Anterior cingulate cortex (tissue), 58 donors: ENCODE results near the gene RAB40C.

Experiments used
- DNase-seq, 58 donors: peaks; one replicate each; lab custom pipeline; 2025; lab: John Stamatoyannopoulos, UW

The RAB40C gene

DNA sequence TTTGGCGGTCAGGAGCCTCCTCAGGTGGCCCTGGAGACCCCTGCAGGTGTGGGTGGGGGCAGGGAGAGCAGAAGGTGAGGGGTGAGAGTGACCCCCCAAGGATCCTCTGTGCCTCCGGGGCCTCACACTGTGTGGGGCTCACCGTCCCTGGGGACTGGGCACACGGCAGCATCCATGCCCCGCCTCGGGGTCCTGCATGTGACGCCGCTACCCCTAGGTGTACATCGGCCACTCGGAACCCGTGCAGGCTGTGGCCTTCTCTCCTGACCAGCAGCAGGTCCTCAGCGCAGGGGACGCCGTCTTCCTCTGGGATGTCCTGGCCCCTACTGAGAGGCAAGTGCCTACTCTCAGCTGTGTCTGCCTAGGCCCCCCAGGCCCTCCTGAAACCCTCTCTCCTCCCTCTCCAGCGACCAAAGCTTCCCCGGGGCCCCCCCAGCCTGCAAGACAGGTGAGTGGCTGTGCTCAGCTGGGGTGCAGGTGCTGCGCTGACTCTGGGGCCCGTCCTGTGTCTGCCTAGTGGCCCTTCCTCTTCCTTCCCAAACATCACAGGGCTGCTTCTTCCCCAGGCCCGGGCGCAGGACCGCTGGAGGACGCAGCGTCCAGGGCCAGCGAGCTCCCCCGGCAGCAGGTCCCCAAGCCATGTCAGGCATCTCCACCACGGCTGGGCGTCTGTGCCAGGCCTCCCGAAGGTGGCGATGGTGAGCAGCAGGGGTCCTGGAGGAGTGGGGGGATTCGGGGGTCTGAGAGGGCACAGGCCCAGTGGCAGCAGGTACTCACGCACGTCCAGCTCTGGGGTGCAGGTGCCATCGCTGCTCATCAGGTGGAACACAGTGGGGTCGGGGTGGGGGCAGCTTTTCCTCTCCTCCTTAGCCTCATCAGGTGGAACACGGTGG lies 69.1 kb downstream of the RAB40C start:
- no peak for DNase-seq

DNA sequence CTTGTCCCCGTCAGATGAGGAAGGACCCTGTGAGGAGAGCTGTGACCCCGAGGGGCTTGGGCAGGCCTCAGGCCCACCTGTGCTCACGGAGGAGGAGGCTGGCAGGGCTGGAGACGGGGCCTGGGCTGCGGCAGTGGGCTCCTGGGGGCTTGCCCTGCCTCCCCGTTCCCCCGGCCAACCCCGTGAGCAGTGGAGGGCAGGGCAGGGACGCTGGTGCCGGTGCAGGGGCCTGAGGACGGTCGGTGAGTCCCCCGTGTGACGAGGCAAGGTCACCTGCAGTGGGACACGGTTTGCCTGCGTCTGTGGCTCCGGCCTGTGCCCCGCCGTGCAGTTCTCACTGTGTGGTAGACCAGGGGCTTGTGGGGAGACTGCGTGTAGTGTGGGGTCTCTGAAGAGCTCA lies 69.8 kb downstream of the RAB40C start:
- DNase-seq = no peak

DNA sequence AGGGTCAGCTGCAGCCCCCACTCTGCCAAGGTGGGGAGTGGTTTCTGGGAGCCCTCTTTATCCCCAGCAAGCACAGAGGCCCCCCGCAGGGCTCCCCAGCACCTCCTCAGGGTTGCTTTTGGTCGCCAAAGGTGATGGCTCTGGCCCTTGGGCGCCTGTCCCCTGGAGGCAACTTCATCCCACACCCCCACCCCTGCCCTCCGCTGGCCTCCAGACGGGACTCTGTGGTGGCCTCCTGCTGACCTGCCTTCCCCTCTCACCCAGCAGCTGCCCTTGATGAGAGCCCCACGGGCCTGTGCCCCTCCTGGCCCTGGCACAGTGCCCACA lies 70.2 kb downstream of the RAB40C start:
- DNase-seq = no peak

DNA sequence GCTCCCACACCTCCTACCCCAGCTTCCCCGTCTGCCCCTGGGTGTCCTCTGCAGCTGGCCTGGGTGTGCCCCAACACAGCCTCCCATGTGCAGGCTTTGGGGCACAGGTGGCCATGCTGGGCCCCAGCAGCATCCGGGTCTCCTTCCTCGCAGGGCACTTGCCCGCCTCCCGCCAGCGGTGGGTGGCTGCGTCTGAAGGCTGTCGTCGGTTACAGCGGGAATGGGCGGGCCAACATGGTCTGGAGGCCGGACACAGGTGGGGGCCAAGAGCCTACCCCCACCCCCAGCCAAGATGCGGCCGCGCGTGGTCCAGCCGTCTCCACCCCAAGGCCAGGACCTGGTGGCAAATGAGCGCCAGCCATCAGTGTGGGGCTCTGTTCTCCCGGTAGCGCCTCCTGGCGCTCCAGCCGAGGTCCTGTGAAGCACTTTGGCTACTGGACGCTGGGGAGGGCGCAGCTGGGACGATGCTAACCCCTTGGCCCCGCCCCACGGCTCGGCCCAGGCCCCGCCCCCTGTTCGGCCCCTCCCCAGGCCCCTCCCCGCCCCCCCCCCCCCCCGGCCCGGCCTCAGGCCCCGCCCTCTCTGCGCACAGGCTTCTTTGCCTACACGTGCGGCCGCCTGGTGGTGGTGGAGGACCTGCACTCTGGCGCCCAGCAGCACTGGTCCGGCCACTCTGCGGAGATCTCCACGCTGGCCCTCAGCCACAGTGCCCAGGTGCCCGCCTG lies 70.8 kb downstream of the RAB40C start:
- DNase-seq = peak in 54 of 58 donors; percentile 11 to 89 (median 78)

DNA sequence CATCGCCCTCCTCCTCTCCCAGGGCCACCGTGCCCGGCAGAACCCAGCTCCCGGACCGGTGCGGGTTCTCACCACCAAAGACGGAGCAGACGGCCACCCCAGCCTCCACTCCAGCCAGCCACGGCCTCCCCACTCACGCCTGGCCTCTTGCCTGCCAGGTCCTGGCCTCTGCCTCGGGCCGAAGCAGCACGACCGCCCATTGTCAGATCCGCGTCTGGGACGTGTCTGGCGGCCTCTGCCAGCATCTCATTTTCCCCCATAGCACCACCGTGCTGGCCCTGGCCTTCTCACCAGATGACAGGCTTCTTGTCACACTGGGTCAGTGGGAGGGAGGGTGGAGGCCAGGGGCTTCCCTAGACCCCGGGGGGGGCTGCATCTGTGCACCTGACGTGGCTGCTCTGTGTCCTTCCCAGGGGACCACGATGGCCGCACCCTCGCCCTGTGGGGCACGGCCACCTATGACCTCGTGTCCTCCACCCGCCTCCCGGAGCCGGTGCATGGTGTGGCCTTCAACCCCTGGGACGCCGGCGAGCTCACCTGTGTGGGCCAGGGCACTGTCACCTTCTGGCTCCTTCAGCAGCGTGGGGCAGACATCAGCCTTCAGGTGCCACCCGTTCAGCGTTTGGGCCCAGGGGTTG lies 71.4 kb downstream of the RAB40C start:
- peak in 1 of 58 donors; percentile 69 for DNase-seq

DNA sequence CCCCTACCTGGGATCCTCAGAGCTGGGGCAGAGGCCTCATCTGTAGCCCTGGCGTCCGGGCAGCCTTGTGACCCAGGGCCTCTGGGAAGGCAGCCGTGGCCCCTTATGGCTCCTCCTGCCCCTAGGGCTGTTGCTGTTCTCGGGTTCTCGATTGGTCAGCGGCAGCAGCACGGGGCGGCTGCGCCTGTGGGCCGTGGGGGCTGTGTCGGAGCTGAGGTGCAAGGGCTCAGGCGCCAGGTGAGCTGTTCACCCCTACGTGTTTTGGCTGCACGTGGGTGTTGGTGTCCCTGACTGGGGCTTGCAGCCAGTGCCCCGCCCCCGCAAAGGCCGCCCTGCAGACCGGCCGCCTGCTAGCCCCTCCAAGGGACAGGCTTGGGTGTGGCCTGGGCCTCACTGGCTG lies 72.2 kb downstream of the RAB40C start:
- DNase-seq = no peak

DNA sequence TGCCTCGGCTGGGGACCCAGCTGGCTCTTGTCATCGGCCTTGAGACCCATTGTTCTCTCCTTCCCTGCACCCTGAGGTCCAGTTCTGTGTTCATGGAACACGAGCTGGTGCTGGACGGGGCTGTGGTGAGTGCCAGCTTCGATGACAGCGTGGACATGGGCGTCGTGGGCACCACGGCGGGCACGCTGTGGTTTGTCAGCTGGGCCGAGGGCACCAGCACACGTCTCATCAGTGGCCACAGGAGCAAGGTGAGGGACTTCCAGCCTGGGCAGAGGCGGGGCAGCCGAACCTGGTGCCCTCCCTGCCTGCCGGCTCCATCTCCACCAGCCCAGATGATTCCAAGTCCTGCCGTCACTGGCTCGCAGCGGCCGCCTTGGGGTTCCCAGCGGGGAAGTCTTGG lies 72.7 kb downstream of the RAB40C start:
- no peak for DNase-seq

DNA sequence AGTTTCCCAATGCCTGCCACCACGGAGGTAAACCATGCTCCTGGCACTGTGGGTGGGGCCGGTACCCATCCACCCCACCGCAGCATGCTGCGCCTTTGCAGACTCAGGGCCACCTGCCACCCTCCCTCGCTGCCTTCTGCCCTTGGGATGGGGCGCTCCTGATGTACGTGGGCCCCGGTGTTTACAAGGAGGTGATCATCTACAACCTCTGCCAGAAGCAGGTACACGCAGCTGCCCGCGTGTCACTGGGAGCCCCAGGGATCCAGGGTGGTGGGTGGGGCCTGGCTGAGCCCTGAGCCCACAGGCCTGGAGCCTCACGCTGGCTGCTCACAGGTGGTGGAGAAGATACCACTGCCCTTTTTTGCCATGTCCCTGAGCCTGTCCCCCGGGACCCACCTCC lies 76.7 kb downstream of the RAB40C start:
- no peak for DNase-seq

DNA sequence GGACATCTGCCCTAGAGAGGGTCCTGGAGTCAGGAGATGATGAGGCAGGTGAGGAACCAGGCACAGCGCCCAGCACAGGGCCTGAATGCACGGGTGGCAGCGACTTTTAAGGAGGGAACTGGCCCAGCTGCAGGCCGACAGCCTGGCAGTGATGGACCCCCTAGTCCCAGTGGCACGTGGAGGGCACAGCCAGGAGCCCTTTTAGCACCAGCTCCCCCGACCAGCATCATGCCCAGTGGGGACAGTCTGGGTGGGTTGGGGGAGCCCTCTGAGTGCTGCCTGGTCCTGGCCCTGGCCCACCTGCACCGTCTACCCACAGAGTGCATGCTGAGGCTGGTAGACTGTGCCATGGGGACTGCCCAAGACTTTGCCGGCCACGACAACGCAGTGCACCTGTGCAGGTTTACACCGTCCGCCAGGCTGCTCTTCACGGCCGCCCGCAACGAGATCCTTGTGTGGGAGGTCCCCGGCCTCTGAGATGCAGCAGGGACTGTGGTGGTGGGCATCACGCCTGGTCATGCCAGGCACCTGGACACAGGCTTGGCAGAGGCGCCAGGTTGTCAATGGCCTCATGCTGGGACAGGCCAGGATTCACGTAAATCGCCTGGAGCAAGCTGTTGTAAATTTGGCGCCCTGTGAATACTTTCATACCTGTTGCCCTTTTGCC lies 77.4 kb downstream of the RAB40C start:
- DNase-seq = no peak

DNA sequence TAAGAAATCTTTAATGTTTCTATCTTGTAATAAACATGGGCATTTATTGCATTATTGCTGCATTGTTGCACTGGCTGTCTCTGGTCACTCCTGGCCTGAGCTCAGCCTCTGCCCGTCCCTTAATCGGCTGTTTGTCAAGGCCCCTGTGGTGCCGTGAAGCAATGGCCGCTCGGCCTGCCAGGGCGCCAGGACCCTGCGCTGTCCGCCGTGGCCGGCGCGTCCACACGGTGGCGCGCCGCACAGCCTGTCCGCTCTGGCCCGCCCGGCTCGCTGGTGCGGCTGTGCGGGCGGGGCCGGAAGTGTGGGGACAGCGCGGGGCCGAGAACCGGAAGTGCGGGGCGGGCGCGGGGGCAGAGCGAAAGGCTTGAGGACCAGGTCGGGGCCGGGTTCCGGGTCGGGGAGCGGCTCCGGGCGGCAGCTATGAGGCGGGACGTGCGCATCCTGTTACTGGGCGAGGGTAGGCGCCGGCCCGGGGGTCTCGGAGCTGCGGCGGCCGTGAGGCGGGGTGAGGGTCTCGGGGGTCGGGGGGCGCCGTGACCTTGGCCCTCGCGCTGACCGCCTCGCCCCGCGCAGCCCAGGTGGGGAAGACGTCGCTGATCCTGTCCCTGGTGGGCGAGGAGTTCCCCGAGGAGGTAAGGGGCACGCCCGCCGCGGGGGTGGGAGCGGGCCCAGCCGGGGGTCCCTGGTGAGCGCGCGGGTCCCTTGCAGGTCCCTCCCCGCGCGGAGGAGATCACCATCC lies 78.1 kb downstream of the RAB40C start, which contains the start of gene RHOT2:
Gene RHOT2 (plus strand): TSS at position 353 of the 739 bp plus-strand sequence. CDS start 68 bp downstream, at position 421.
- DNase-seq = peak in 57 of 58 donors; percentile 12 to 93 (median 84)

DNA sequence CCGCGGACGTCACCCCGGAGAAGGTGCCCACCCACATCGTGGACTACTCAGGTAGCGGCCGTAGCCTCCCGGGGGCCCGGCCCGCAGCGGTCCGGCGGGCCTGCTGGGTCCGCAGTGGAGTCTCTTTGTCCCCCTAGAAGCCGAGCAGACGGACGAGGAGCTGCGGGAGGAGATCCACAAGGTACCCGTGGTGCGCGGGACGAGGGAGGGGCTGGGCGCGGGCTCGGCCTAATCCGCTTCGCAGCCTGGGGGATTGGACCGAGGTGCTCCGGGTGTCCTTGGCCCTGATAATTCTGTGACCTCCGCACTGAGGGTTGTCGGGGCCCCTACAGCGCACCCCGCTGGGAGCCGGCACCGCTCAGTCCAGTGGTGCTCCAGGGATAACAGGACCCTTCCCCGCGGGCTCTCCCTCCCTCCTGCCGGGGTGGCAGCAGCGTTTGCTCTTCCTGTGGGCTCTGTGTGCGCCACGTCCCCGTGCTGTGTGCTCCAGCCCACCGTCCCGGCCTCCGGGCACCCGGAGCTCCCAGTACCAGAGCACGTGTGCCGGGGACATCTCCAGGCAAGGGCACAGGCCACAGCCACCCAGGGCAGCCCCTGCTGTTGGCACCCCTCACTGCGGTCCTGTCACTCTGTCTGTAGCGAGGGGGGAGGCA lies 78.8 kb downstream of the RAB40C start:
- no peak for DNase-seq

DNA sequence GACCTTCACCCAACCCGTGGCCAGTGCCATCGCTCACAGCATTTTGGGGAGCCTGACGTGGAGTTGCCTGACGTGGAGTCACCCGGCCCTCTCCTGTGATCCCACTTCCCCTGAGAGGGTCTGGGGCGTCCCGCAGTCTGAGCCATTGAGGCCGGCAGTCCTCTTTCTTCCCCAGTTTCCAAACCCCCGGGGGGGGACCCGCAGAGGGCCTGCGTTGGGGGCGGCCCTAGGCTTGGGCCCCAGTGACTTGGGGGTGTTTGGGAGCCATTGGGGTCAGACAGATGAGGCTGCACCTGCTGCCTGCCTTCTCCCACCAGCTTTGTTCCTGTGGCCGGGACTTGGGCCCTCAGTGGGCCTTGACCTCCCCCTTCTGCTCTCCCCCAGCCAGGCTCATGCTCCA lies 79.8 kb downstream of the RAB40C start:
- DNase-seq = no peak

DNA sequence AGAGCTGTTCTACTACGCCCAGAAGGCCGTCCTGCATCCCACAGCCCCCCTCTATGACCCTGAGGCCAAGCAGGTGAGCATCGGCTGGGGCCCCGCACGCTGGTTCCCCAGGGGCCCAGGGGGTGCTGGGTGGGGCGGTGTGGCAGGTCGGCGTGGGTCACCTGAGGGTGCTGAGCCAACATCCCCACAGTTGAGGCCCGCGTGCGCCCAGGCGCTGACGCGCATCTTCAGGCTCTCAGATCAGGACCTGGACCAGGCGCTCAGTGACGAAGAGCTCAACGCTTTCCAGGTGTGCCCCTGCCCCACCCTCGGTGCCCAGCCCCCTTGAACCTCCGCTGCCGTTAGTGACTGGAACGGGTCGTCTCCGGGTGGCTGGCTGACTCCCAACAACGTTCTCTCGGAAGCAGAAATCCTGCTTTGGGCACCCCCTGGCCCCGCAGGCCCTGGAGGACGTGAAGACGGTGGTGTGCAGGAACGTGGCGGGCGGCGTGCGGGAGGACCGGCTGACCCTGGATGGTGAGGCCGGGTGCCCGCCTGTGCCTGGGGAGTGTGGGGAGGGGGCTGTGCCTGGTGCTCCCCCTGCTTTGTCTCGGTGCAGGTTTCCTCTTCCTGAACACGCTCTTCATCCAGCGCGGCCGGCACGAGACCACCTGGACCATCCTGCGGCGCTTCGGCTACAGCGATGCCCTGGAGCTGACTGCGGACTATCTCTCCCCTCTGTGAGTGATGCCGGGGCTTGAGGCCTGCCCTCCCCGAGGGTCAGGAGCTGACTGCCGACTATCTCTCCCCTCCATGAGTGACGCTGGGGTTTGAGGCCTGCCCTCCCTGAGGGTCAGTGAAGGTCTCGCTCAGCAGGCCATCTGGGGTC lies 80.9 kb downstream of the RAB40C start:
- no peak for DNase-seq

DNA sequence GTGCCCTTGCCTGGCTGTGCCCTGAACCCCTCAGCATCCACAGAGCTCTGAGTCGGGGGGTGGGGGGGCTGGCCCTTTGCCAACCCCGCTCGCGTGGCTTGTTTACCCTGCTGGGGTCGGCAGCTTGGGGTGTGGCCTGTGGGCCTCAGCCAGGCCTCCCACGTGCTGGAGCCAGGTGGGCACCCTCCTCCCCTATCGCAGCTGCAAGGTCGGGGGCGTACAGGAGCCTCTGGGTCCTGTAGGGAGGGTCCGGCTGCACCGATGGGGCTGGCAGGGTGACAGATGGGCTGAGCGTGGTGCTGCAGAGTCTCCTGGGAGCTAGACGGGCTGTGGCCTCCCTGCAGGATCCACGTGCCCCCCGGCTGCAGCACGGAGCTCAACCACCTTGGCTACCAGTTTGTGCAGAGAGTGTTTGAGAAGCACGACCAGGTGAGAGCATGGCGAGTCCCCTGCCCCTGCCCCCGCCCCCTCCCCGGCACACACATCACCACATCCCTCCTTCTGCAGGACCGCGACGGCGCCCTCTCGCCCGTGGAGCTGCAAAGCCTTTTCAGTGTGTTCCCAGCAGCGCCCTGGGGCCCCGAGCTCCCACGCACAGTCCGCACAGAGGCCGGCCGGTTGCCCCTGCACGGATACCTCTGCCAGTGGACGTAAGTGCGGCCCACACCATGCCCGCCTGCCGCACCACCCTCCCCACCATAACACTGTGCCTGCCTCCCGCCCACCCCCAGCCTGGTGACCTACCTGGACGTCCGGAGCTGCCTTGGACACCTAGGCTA lies 81.7 kb downstream of the RAB40C start:
- no peak for DNase-seq

DNA sequence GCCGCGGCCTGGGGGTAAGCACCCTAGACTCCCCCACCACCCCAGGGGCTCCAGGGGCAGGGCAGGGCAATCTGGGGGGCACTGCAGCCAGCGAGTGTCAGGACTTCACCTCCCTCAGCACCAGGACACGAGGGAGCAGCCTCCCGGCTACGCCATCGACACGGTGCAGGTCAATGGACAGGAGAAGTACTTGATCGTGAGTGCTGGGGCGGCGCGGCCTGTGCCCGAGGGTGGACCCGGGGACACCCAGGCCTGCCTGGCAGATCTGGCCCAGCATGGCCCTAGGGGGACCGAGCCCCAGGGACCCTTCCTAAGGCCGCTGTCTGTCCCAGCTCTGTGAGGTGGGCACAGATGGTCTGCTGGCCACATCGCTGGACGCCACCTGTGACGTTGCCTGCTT lies 82.5 kb downstream of the RAB40C start:
- DNase-seq = no peak

DNA sequence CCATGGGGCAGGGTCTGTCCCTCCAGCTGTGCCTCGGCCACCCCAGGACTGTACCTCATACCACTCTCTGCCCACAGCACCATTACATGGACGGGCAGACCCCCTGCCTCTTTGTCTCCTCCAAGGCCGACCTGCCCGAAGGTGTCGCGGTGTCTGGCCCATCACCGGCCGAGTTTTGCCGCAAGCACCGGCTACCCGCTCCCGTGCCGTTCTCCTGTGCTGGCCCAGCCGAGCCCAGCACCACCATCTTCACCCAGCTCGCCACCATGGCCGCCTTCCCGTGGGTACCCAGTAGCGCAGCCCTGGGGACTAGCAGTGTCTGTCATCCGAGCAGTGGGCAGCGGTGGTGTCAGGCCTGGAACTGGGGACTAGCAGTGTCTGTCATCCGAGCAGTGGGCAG lies 83.0 kb downstream of the RAB40C start:
- DNase-seq = no peak

DNA sequence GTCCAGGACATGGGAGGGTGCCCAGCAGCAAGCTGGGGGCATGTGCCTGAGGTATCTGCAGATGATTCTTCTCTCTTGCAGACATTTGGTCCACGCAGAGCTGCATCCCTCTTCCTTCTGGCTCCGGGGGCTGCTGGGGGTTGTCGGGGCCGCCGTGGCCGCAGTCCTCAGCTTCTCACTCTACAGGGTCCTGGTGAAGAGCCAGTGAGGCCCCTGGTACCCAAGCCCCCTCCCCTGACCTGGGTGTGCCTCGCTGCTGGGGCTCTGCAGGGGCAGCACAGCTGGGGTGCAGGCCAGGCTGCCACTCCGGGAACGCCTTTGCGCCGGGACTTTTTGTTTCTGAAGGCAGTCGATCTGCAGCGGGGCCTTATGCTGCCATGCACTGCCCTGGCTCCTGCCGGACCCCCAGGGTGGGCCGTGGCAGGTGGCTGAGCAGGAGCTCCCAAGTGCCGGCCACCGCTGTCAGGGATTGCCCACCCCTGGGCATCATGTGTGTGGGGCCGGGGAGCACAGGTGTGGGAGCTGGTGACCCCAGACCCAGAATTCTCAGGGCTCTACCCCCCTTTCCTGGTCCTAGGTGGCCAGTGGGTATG lies 83.6 kb downstream of the RAB40C start:
- no peak for DNase-seq
